Left lung (tissue), 10 donors: Measurements from ENCODE around the gene SMOC1. TPM values are rescaled to one million over a fixed set of nuclear protein-coding genes. Genes with fewer than 3 reads are reported as not detected.

Experiments
- ATAC-seq: fragments of 200-7000 bp; cut with Tn5 transposase; one replicate; pipeline ENCODE4 v1.9.1; 2020; ENCODE audit warnings: moderate library complexity
- DNase-seq, 4 donors: peaks; one replicate each; pipeline ENCODE4 v3.0.0-alpha.2; 2013 to 2020
- H3K27ac ChIP-seq, 2 donors: fragments of 200-600 bp; sonication (generic) in 1 of 2; one replicate each; pipeline versions ENCODE4 v1.5.0 to v1.8.0; 2020 to 2021
- H3K27me3 ChIP-seq, 2 donors: fragments of 200-600 bp; sonication (generic) in 1 of 2; one replicate each; pipeline versions ENCODE4 v1.5.0 to v1.8.0; 2020 to 2021
- H3K36me3 ChIP-seq, 2 donors: fragments of 200-600 bp; sonication (generic) in 1 of 2; one replicate each; pipeline versions ENCODE4 v1.5.0 to v1.8.0; 2020 to 2021
- H3K4me1 ChIP-seq, 2 donors: fragments of 200-600 bp; one replicate each; pipeline ENCODE4 v1.8.0; 2021
- H3K4me3 ChIP-seq, 2 donors: fragments of 200-600 bp; sonication (generic) in 1 of 2; one replicate each; pipeline versions ENCODE4 v1.5.0 to v1.8.0; 2020 to 2021; ENCODE audit warnings: mild to moderate bottlenecking in 1 of 2
- H3K9me3 ChIP-seq, 2 donors: fragments of 200-600 bp; sonication (generic) in 1 of 2; one replicate each; pipeline versions ENCODE4 v1.5.0 to v1.8.0; 2020 to 2021
- CTCF ChIP-seq, 2 donors: fragments of 200-600 bp; sonication (generic) in 1 of 2; IDR thresholded peaks; one replicate each; pipeline versions ENCODE4 v1.5.0 to v1.8.0; 2021; ENCODE audit warnings: antibody characterized with exemption in 2 of 2
- intact Hi-C, 2 donors: fragments of 100-400 bp; cut with DNase I; formaldehyde crosslinking; loops; one replicate each; pipeline versions ENCODE4 v1.11.2 to v1.14.2; 2022
- polyA plus RNA-seq, 6 donors: library from polyadenylated mRNA; unstranded; fragments of 120-200 nt; gene quantifications; one replicate each; pipeline ENCODE4 v1.2.1, GENCODE V29; 2013; ENCODE audit not compliant: insufficient read length in 6 of 6
- total RNA-seq, 2 donors: library from RNA; stranded (reverse); fragmentation: NEBNext Ultra II Directional; extraction: Animal tissue kit (Norgen Biotek cat#: 25700); gene quantifications; one replicate each; pipeline ENCODE4 v1.2.1, GENCODE V29; 2021
- donor health status: DM: no; HTN: yes; CAD: no.
- donor health status: DM: no; HTN: no; CAD: no.

The SMOC1 gene
- total and polyA plus RNA-seq, 8 donors, result 0.20 to 2.3 (median 1.4) TPM

GRCh38 chr14:69880044-69880487 is 850 bp downstream of the SMOC1 start:
- TF ChIP-seq CTCF (IDR thresholded peaks at IDR 0.05), result no peak
- H3K27ac ChIP-seq, result no peak overlapping the region
- H3K4me1 ChIP-seq, result peaks cover 0 to 10% of the 10 kb centered on the region in 2 donors
- intact Hi-C loops, result no loop called here
- DNase-seq, result no peak
- H3K27me3 ChIP-seq, result peaks cover 30 to 78% of the 10 kb centered on the region in 2 donors
- H3K36me3 ChIP-seq, result no peaks in the 10 kb centered on the region
- H3K4me3 ChIP-seq, result no peak overlapping the region
- H3K9me3 ChIP-seq, result no peaks in the 10 kb centered on the region
- no peak for ATAC-seq

DNA sequence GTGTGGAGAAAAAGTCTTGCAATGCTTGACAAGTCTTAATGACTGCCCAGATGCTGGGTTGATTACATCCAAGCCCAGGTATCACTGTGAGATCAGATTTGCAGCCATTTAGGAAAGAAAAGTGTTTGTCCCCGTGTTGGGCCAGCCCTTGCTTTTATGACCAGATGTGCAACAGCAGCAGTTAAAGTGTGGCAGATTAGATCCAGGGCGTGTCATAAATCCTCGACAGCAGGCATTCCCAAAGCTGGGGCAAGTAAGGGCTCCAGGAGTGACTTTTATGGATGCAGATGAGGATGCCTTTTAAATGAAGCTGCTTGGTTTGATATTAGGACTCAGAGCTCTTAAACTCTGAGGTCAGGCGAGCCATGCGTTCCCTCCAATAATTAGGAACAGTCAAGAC is 1.7 kb downstream of the SMOC1 start:
- Histone ChIP-seq H3K27me3 (peaks cover 30 to 78% of the 10 kb centered on the region in 2 donors), H3K4me3 (no peak overlapping the region), H3K9me3 (no peaks in the 10 kb centered on the region), H3K27ac (no peak overlapping the region), H3K4me1 (peaks cover 0 to 10% of the 10 kb centered on the region in 2 donors), H3K36me3 (no peaks in the 10 kb centered on the region)
- DNase-seq (no peak), ATAC-seq (no peak)
- intact Hi-C loops, result no loop called here
- TF ChIP-seq CTCF (IDR thresholded peaks at IDR 0.05), result no peak

DNA sequence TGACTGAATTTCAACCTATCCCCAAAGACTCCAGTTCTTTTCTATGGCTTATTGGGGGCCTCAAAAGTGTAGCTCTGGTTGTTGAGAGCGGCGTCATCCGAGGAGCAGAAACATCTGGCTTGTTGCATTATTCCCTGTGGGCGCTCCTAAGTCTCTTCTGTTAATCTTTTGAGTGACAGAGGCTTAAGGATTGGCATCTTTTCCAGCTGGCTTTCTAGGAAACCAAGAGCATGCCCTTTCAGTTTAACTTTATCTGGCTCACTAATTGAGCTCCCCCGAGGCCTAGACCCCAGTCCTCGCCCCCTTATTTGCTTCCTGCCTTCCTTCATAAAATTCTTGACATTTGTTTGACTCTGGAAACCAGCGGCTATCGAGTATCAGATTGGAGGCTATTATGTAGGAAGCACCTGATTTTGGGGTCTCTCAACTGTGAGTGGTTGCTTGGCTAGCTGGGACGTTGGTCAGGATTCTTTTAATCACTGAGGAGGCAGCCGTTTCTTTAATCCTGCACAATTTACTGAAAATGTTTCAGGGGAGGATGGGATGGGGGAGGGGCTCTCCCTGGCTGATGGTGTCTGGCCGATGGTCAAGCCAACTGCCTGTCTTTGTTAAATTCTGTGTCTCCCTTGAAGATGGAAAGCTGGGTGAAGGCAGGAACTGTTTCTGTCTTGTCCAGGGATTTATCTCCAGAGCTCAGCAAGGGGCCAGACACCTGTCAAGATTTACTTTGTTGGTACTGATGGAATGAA is 3.1 kb downstream of the SMOC1 start:
- no peaks in the 10 kb centered on the region for H3K9me3 ChIP-seq
- H3K4me1 ChIP-seq, result peaks cover 0 to 10% of the 10 kb centered on the region in 2 donors
- H3K27ac ChIP-seq, result no peak overlapping the region
- no peak for TF ChIP-seq CTCF (IDR thresholded peaks at IDR 0.05)
- DNase-seq, result no peak
- H3K4me3 ChIP-seq, result no peak overlapping the region
- H3K36me3 ChIP-seq, result no peaks in the 10 kb centered on the region
- H3K27me3 ChIP-seq, result peaks cover 30 to 74% of the 10 kb centered on the region in 2 donors
- ATAC-seq, result no peak
- intact Hi-C loops, result no loop called here

GRCh38 chr14:69882915-69883314 is 3.7 kb downstream of the SMOC1 start:
- no peak for ATAC-seq
- Histone ChIP-seq H3K36me3 (no peaks in the 10 kb centered on the region), H3K27ac (no peak overlapping the region), H3K4me1 (peaks cover 0 to 10% of the 10 kb centered on the region in 2 donors), H3K27me3 (peaks cover 30 to 69% of the 10 kb centered on the region in 2 donors), H3K9me3 (no peaks in the 10 kb centered on the region), H3K4me3 (no peak overlapping the region)
- DNase-seq, result no peak
- TF ChIP-seq CTCF (IDR thresholded peaks at IDR 0.05), result no peak
- intact Hi-C loops, result no loop called here

DNA sequence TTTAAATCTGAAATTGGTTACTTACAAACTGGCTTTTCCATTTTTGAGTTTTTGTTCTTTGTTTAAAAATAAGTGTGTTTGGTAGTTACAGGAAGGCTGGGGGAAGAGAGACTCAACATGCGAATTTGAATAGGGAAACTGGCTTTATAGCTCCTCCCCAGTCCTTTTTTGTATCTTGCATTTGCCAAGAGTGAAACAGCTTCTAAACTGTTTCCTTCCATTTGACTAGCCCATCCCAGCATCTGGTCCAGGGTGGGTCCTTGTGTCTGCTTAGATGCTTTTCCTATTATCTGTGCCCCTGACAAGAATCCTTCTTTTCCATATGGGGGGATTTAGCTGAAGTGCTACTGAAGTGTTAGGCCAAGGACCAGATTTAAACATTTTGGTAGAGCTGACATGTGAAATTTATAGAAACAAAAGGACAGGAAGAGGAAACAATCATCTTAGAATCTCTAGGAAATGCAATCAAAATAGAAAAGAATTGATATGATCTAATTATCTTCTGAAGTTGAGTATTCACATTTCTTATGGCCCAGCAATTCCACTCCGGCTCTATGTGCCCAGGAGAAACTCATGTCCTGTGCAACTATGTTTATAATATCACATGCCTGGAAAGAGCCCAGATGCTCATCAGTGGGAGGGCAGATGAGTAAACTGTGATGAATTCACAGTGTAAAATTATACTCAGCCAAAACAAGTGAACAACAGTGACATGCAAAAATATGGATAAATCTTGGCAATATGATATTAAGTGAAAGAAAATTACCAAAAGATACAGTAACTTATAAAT is 7.4 kb downstream of the SMOC1 start:
- intact Hi-C loops, result no loop called here
- Histone ChIP-seq H3K4me1 (no peaks in the 10 kb centered on the region), H3K4me3 (no peak overlapping the region), H3K27ac (no peak overlapping the region), H3K36me3 (no peaks in the 10 kb centered on the region), H3K27me3 (peaks cover 11 to 36% of the 10 kb centered on the region in 2 donors), H3K9me3 (peaks cover 0 to 5% of the 10 kb centered on the region in 2 donors)
- ATAC-seq, result no peak
- no peak for TF ChIP-seq CTCF (IDR thresholded peaks at IDR 0.05)
- DNase-seq, result no peak
